ENCODE data around the gene PECR.
"Not testable (repeated sequence)": the region's sequence is repeated elsewhere in the genome, so short reads cannot be mapped to it uniquely, and the experiment has no call there.

Gene PECR

DNA sequence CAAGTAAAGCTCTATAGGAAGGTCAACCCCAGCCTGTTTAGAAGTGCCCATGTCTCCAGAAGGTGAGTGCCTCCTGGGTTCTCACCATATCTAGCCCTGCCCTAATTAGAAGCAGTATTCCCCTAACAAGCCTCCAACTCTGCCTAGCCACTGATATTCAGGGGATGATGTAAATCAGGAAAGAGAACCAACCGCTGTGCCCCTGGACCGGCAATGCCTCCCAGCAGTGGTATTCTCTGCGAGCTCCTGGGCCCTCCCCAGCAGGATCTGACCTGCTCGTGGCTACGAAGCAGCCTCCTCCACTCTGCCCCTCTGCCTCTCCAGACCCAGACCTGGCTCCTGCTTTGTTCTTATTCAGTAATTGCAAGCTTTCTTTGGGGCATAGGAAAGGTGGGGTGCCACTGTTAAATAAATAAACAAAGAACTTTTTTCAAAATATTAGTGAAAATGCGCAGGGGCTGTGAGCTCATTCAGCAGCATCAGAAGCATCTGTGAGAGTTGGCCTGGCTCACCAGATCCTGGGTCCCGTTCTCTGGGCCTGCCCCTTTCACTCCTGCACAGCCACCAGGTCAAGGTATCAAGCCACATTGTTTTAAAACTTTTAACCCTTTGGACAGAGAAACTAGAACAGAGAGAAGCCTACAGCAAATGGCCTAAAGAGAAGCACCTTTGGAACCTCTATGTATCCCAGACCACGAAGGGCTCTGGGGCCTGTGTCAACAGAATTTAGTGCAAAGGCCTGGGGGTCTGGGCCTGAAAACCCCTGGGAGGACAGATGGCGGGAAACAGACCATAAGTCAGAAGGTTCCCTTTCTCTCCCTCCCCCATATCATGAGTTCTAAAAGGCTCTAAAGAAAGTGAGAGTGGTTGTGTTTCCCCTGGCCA is 80.2 kb downstream of the PECR start:
- Histone ChIP-seq H3K36me3 (peaks cover 5% of the 10 kb centered on the region), H3K4me3 (ENCODE audit: low read depth in 1 of 2, low read length in 1 of 2) (no peak overlapping the region), H3K9me3 (no peaks in the 10 kb centered on the region), H3K27ac (no peak overlapping the region), H3K27me3 (no peaks in the 10 kb centered on the region), H3K4me1 (ENCODE audit: control insufficient read depth in 1 of 2, insufficient read depth in 1 of 2, low read depth in 1 of 2, low read length in 1 of 2) (peaks cover 11 to 15% of the 10 kb centered on the region in 2 experiments)
- TF ChIP-seq CTCF (IDR thresholded peaks at IDR 0.05): no peak

DNA sequence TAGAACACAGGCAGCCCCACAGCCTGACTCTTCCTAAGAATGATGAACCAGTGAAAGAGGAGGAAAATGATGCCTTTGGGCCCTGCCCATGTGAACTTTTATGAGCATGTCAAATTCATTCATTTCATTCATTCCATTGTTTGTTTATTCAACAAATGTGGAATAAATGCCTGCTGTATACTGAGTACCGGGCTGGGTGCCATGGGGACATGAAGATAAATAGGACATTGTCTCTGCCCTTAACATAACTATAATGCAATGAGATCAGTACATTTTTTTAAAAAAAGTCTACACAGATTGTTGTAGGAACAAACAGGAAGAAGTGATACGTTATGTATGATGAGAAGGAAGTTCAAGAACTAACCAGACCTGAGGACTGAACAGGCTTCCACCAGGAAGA is 83.0 kb downstream of the PECR start:
- Histone ChIP-seq H3K4me1 (ENCODE audit: control insufficient read depth in 1 of 2, insufficient read depth in 1 of 2, low read depth in 1 of 2, low read length in 1 of 2) (peaks cover 7 to 10% of the 10 kb centered on the region in 2 experiments), H3K4me3 (ENCODE audit: low read depth in 1 of 2, low read length in 1 of 2) (no peak overlapping the region), H3K27ac (no peak overlapping the region), H3K9me3 (no peaks in the 10 kb centered on the region), H3K27me3 (no peaks in the 10 kb centered on the region), H3K36me3 (peaks cover 19% of the 10 kb centered on the region)
- no peak for TF ChIP-seq CTCF (IDR thresholded peaks at IDR 0.05)

- peaks cover 7 to 10% of the 10 kb centered on the region in 2 experiments for H3K4me1 ChIP-seq (ENCODE audit: control insufficient read depth in 1 of 2, insufficient read depth in 1 of 2, low read depth in 1 of 2, low read length in 1 of 2)
- H3K27me3 ChIP-seq: no peaks in the 10 kb centered on the region
- no peak overlapping the region for H3K27ac ChIP-seq
- H3K4me3 ChIP-seq (ENCODE audit: low read depth in 1 of 2, low read length in 1 of 2): no peak overlapping the region
- no peaks in the 10 kb centered on the region for H3K9me3 ChIP-seq
- H3K36me3 ChIP-seq: peaks cover 19% of the 10 kb centered on the region
- no peak for TF ChIP-seq CTCF (IDR thresholded peaks at IDR 0.05)
Observed at GRCh38 chr2:215997219-215997618, 84.4 kb downstream of the PECR start.

GRCh38 chr2:215994911-215995310 is 86.7 kb downstream of the PECR start:
- Histone ChIP-seq H3K36me3 (peaks cover 14% of the 10 kb centered on the region), H3K27ac (no peak overlapping the region), H3K4me3 (ENCODE audit: low read depth in 1 of 2, low read length in 1 of 2) (no peak overlapping the region), H3K27me3 (no peaks in the 10 kb centered on the region), H3K4me1 (ENCODE audit: control insufficient read depth in 1 of 2, insufficient read depth in 1 of 2, low read depth in 1 of 2, low read length in 1 of 2) (peaks cover 7 to 10% of the 10 kb centered on the region in 2 experiments), H3K9me3 (no peaks in the 10 kb centered on the region)
- no peak for TF ChIP-seq CTCF (IDR thresholded peaks at IDR 0.05)

DNA sequence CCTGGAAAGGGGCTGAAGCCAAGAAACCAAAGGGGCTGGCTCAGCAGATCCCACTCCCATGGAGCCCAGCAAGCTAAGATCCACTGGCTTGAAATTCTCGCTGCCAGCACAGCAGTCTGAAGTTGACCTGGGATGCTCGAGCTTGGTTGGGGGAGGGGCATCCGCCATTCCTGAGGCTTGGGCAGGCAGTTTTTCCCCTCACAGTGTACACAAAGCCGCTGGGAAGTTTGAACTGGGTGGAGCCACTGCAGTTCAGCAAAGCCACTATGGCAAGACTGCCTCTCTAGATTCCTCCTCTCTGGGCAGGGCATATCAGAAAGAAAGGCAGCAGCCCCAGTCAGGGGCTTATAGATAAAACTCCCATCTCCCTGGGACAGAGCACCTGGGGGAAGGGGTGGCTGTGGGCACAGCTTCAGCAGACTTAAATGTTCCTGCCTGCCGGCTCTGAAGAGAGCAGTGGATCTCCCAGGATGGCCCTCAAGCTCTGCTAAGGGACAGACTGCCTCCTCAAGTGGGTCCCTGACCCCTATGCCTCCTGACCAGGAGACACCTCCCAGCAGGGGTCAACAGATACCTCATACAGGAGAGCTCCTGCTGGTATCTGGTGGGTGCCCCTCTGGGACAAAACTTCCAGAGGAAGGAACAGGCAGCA is 92.9 kb downstream of the PECR start:
- H3K36me3 ChIP-seq; H3K4me3 ChIP-seq (ENCODE audit: low read depth in 1 of 2, low read length in 1 of 2); H3K27me3 ChIP-seq; H3K4me1 ChIP-seq (ENCODE audit: control insufficient read depth in 1 of 2, insufficient read depth in 1 of 2, low read depth in 1 of 2, low read length in 1 of 2); H3K27ac ChIP-seq; H3K9me3 ChIP-seq: not testable (repeated sequence)

Data from neutrophil (primary cell).